T-helper 1 cell treated with Interleukin-12 subunit alpha and Interleukin-12 subunit beta and Interleukin-4 antibody, amounts not matched to agents 30 μg/mL and 1 μg/mL, for 36 hours (primary cell): ENCODE measurements around the gene RBM33.

Source experiments
- H3K27ac Mint-ChIP-seq: one replicate; pipeline ENCODE4 v1.8.0; 2021; ENCODE audit warnings: mild to moderate bottlenecking, mixed read lengths
- H3K27me3 Mint-ChIP-seq: one replicate; pipeline ENCODE4 v1.8.0; 2021; ENCODE audit warnings: low read depth, mixed read lengths
- H3K36me3 Mint-ChIP-seq: one replicate; pipeline ENCODE4 v1.8.0; 2021; ENCODE audit warnings: low read depth, mixed read lengths
- H3K4me1 Mint-ChIP-seq: one replicate; pipeline ENCODE4 v1.8.0; 2021; ENCODE audit warnings: low read depth, mixed read lengths
- H3K4me3 Mint-ChIP-seq: one replicate; pipeline ENCODE4 v1.8.0; 2021; ENCODE audit warnings: mild to moderate bottlenecking, moderate library complexity, mixed read lengths
- H3K9me3 Mint-ChIP-seq: one replicate; pipeline ENCODE4 v1.8.0; 2021; ENCODE audit warnings: mixed read lengths

RBM33 gene

DNA sequence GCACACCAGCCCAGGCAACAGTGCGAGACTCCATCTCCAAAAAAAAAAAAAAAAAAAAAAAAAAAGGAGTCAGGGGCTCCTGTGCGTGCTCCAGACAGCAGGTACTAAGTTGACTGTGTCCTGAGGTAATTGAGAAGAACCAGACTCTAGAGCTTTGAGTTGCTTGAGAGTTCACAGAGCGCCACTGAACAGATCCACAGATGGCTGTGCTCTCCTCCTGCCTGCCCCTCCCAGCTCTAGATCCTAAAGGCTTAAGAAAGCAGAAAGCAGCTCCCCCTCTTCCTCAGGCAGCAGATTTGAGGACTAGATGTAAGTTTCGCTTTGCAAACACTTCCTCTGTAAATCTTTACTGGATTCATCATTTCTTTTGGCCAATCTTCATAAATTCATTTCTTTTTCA, 129.1 kb downstream of the RBM33 start:
- Mint-ChIP-seq H3K9me3 (no peaks in the 10 kb centered on the region), H3K4me3 (no peak overlapping the region), H3K27ac (no peak overlapping the region), H3K36me3 (peaks cover 32% of the 10 kb centered on the region), H3K4me1 (peaks cover 2% of the 10 kb centered on the region), H3K27me3 (no peaks in the 10 kb centered on the region)

DNA sequence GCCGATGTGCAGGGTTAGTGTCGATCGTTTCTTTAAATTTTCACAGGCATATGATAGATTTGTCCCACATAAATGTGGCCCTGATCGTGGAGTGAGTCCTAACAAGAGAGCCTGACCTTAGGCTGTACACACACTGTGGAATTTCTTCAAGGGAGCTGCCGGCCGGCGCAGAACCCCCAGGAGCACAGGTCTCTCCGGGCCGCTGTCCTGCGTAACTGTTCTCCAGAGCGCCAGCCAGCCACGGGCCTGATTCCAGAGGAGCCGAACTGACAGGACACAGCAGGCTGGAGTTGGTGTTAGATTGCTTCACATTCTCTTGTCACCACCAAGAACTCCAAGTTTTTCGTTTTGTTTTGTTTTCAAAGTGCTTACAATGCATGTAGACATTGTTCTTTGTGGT, 130.5 kb downstream of the RBM33 start:
- no peak overlapping the region for H3K4me3 Mint-ChIP-seq
- H3K4me1 Mint-ChIP-seq = peaks cover 2% of the 10 kb centered on the region
- no peak overlapping the region for H3K27ac Mint-ChIP-seq
- H3K27me3 Mint-ChIP-seq = no peaks in the 10 kb centered on the region
- no peaks in the 10 kb centered on the region for H3K9me3 Mint-ChIP-seq
- H3K36me3 Mint-ChIP-seq = peaks cover 27% of the 10 kb centered on the region

DNA sequence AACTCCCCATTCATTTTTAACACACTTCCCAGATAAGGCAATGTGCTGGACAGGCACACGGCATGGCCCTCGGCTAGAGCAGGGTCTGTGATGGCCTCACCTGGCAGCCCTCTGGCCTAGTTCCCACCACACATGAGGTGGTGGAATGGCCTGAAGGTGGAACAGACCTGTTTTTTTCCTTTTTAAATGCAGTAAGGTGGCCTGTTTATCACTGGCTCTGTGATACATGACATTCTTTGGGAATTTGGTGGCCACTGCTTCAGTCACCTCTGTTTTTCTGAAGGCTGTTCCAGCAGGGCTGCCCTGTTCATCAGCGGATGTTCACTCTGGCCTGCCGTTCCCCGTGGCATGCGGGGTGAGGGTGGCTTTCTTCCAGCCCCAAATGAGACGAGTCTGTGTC, 131.2 kb downstream of the RBM33 start:
- H3K27ac Mint-ChIP-seq = peak overlapping the region; percentile 9
- H3K36me3 Mint-ChIP-seq = peaks cover 29% of the 10 kb centered on the region
- no peaks in the 10 kb centered on the region for H3K9me3 Mint-ChIP-seq
- H3K27me3 Mint-ChIP-seq = no peaks in the 10 kb centered on the region
- peaks cover 2% of the 10 kb centered on the region for H3K4me1 Mint-ChIP-seq
- H3K4me3 Mint-ChIP-seq = no peak overlapping the region

DNA sequence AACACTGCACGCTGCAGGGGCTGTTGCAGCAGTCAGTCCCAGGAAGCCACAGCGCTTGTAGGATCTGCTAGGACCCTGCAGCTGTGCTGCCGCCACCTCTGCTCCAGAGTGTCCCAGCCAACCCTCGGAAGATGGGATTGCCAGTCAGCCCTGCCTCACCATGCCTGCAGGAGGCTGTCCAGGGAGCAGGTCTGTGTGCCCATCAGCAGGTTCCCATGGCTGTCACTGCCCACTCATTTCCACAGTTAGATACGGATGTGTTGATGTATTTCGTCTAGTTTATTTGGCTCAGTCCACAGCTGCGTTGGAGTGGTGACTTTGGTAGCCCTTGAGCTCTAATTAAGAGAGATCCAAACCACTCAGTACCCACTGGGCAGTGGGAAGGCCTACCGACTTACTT, 132.1 kb downstream of the RBM33 start:
- Mint-ChIP-seq H3K9me3 (no peaks in the 10 kb centered on the region), H3K36me3 (peaks cover 25% of the 10 kb centered on the region), H3K4me3 (no peak overlapping the region), H3K27me3 (no peaks in the 10 kb centered on the region), H3K4me1 (peaks cover 2% of the 10 kb centered on the region), H3K27ac (no peak overlapping the region)

DNA sequence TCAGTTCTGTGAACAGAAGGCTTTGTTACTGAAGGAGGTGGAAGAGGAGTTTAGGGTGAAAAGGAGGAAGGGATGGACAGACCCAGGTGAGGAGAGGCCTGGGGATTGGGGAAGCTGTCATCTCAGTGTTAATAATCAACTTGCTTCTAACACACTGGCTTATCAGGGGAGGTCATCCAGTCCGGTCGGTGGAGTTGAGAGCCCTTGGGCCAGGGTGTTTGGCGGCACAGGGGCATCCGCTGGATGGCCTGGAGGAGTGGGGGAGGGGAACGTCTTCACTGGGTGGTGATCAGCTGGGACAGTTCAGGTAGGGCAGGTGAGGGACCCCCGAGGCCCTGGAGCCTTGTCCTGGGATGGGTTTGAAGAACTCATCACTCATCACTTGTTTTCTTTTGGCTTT, 133.9 kb downstream of the RBM33 start:
- Mint-ChIP-seq H3K27me3 (no peaks in the 10 kb centered on the region), H3K27ac (no peak overlapping the region), H3K36me3 (peaks cover 28% of the 10 kb centered on the region), H3K4me1 (peaks cover 2% of the 10 kb centered on the region), H3K4me3 (no peak overlapping the region), H3K9me3 (no peaks in the 10 kb centered on the region)

DNA sequence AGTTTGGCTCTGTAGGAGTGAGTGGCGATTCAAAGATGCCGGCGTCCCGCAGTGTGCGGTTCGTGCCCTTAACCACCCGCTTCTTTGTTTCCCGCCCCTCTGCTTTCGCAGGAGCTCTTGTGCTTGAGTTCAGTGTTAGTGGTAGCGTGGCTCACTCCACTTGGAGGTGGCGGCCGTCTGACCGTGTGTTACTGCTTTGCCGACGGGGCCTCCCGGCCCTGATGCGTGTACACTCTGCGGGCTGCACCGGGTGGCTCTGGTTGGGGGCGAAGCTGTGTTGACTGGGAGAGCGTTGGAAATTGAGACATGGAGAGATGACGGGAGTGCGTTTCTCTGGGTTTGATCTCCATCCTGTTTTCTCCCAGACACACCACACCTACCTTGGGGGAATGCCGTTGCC, 136.4 kb downstream of the RBM33 start:
- H3K4me3 Mint-ChIP-seq = no peak overlapping the region

DNA sequence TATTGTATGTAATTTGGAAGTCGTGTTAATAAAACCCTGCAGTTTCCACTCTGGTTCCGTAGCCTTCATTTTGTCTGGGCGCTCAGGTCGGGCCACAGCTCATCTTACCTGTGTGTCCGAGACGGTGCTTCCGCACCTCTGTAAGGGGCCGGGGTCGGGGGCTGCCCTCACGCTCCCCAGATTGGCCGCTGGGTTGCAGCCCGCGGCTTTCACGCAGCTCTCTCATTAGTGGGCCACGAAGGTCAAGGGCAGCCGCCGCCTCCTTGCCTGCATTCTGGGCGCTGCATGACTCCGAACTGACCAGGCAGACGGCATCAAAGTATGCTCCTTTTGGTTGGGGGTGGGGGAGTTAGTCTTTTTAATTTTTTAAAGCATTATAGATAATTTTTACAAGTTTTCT, 137.0 kb downstream of the RBM33 start:
- no peak overlapping the region for H3K27ac Mint-ChIP-seq
- no peaks in the 10 kb centered on the region for H3K9me3 Mint-ChIP-seq
- no peak overlapping the region for H3K4me3 Mint-ChIP-seq
- peaks cover 16% of the 10 kb centered on the region for H3K36me3 Mint-ChIP-seq
- no peaks in the 10 kb centered on the region for H3K4me1 Mint-ChIP-seq
- H3K27me3 Mint-ChIP-seq = peaks cover 16% of the 10 kb centered on the region

More for the DNA sequence above, 136.4 kb downstream of the RBM33 start:
- no peaks in the 10 kb centered on the region for H3K4me1 Mint-ChIP-seq
- H3K27ac Mint-ChIP-seq = no peak overlapping the region
- peaks cover 10% of the 10 kb centered on the region for H3K27me3 Mint-ChIP-seq
- no peaks in the 10 kb centered on the region for H3K9me3 Mint-ChIP-seq
- H3K36me3 Mint-ChIP-seq = peaks cover 21% of the 10 kb centered on the region

DNA sequence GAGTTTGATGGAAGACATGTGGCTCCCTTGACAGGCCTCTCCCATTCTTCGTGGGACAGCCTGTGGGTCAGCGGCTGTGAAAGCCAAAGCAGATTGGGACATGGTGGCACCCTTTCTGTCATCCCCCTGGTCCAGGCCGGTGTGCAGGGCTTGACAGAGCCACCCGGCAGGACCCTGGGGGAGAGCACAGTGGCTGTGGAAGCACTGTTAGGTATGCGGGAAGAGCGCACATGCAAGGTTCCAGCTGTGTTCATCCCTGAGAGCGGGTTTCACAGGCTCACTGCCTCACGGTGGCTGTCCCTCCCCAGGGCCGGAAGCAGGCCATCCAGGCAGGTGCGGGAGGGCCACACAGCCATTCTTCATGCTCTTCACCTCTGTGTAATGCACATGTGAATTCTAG, 138.0 kb downstream of the RBM33 start:
- H3K27me3 Mint-ChIP-seq = peaks cover 17% of the 10 kb centered on the region
- H3K4me1 Mint-ChIP-seq = no peaks in the 10 kb centered on the region
- H3K27ac Mint-ChIP-seq = no peak overlapping the region
- H3K36me3 Mint-ChIP-seq = peaks cover 14% of the 10 kb centered on the region
- no peaks in the 10 kb centered on the region for H3K9me3 Mint-ChIP-seq
- no peak overlapping the region for H3K4me3 Mint-ChIP-seq

DNA sequence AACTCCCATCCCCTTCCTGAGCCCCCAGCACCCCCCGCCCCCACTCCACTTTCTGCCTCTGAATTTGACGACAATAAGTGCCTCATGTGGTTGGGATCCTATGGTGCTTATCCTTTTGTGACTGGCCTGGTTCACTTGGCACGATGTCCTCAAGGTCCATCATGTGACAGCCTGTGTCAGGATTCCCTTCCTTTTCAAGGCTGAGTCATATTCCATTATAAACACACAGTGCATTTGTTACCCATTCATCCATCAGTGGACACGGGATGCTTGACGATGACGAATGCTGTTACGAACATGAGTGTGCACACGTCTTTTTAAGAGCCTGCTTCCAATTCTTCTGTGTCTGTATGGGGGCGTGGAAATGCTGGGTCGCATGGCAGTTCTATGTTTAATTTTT, 141.1 kb downstream of the RBM33 start:
- peaks cover 10% of the 10 kb centered on the region for H3K36me3 Mint-ChIP-seq
- no peak overlapping the region for H3K27ac Mint-ChIP-seq
- H3K27me3 Mint-ChIP-seq = peaks cover 24% of the 10 kb centered on the region
- no peaks in the 10 kb centered on the region for H3K9me3 Mint-ChIP-seq
- H3K4me1 Mint-ChIP-seq = peaks cover 2% of the 10 kb centered on the region
- no peak overlapping the region for H3K4me3 Mint-ChIP-seq

DNA sequence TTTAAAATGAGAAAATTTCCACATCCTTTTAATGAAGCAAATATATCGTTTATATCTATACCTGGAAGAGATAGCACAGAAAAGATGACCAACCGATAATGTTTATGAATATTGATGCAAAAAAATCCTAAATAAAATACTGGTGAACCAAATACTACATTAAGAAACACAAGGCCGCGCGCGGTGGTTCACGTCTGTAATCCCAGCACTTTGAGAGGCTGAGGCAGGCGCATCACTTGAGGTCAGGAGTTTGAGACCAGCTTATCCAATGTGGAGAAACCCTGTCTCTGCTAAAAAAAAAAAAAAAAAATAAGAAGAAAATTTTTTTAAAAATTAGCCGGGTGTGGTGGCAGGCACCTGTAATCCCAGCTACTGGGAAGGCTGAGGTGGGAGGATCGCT, 142.0 kb downstream of the RBM33 start:
- Mint-ChIP-seq H3K9me3 (no peaks in the 10 kb centered on the region), H3K27me3 (peaks cover 24% of the 10 kb centered on the region), H3K4me1 (peaks cover 2% of the 10 kb centered on the region), H3K36me3 (peaks cover 9% of the 10 kb centered on the region), H3K27ac (no peak overlapping the region), H3K4me3 (no peak overlapping the region)

DNA sequence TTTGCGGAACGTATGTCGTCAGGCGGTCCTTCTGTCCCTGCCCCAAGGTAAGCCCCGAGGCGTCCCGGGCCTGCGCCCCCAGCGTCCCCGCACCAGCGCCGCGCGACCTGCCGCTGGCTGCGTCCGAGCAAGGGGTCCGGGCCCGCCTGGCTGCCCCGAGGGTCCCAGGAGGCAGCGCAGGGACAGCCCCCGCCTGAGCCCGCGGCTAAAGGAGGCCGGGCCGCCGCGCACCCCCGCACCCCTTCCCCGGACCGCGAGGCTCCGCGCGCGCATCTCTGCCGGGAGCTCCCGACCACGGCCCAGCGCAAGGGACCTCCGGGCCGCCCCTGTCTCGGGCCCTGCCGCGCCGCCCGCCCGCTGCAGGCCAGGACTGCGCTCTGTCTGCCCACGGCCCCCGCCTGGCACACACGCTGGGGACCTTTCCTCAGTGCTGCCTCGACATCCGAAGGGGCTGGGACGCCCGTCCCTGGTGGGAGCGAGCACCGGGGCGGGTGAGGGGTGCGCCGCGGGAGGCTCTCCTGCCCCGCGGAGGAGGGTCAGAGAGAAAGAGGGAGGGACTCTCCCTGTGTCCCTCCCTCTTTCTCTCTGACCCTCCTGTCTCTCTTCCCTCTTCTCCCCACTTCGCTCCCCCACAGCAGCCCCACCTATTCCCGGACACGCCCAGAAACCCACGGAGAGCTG, 142.8 kb downstream of the RBM33 start:
- peaks cover 2% of the 10 kb centered on the region for H3K4me1 Mint-ChIP-seq
- no peak overlapping the region for H3K27ac Mint-ChIP-seq
- peak overlapping the region; percentile 30 for H3K4me3 Mint-ChIP-seq
- H3K27me3 Mint-ChIP-seq = peaks cover 24% of the 10 kb centered on the region
- no peaks in the 10 kb centered on the region for H3K9me3 Mint-ChIP-seq
- peaks cover 9% of the 10 kb centered on the region for H3K36me3 Mint-ChIP-seq

DNA sequence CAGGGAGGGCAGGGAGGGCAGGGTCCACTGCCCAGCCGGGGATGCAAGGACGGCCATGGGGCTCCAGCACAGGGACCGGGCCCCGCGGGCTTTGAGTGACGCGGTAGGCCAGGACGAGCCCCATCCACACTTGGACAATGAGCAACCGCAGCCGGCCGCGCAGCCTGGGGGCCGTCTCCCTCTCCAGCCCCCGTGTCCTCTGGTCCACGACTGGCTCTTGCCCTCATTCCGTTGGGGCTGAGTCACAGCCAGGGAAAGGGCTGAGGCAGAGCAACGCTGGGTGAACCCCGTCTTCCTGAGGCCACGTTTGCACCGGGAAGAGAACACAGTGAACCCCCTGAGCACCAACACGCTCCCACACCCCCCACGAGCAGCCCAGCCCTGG, 144.1 kb downstream of the RBM33 start:
- H3K27ac Mint-ChIP-seq = no peak overlapping the region
- H3K36me3 Mint-ChIP-seq = peaks cover 7% of the 10 kb centered on the region

DNA sequence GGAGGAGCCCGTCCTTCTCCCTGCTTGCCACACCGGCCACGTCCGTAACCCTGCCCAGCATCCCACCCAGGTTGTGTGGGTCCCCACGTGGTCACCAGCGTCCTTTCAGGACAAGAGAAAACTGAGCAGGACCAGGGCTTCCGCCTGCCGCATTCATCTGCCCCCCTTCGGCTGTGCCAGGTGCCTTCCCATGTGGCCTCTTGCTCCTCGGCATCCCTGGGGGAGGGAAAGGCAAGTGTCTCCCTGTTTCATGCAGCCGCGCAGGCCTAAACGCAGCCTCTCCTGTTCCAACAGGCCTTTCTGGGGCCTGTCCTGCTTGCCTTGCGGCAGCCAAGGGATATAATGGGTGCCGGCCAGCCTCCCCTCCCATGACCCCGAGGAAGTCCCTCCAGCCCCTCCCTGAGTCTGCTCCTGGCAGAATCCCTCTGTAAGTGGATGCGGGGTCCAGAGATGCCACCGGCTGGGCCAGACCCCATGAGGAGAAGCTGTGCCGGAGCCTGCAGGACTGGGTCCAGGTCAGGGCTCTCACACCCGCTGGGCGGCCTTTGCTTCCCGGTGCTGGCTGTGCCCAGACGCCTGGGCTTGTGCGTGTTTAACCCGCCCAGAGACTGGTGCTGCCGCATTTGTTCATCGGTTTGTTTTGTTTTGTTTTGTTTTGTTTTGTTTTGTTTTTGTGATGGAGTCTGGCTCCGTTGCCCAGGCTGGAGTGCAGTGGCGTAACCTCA, 144.7 kb downstream of the RBM33 start:
- Mint-ChIP-seq H3K36me3 (peaks cover 7% of the 10 kb centered on the region), H3K9me3 (no peaks in the 10 kb centered on the region), H3K4me3 (no peak overlapping the region), H3K4me1 (peaks cover 2% of the 10 kb centered on the region), H3K27me3 (peaks cover 24% of the 10 kb centered on the region), H3K27ac (no peak overlapping the region)

More for the DNA sequence above, 144.1 kb downstream of the RBM33 start:
- peaks cover 24% of the 10 kb centered on the region for H3K27me3 Mint-ChIP-seq
- no peak overlapping the region for H3K4me3 Mint-ChIP-seq
- H3K9me3 Mint-ChIP-seq = no peaks in the 10 kb centered on the region
- peaks cover 2% of the 10 kb centered on the region for H3K4me1 Mint-ChIP-seq

DNA sequence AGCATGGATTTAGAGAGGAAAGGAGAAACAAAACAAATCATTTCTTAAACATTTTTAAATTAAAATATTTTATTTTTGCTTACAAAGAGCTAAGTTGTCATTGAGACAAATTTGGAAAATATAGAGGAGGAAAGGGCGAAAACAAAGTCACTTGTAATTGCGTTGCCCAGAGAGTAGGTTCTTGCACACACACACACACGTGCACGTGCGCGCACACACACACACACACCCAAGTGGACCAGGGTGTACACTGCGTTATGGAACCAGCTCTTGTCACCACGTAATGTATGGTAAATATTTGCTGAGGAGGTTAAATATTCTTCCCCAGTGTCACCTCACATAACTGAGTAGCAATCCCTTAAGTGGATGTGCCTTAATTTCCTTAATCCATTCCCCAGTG, 146.2 kb downstream of the RBM33 start:
- H3K9me3 Mint-ChIP-seq = no peaks in the 10 kb centered on the region
- H3K36me3 Mint-ChIP-seq = peaks cover 3% of the 10 kb centered on the region

DNA sequence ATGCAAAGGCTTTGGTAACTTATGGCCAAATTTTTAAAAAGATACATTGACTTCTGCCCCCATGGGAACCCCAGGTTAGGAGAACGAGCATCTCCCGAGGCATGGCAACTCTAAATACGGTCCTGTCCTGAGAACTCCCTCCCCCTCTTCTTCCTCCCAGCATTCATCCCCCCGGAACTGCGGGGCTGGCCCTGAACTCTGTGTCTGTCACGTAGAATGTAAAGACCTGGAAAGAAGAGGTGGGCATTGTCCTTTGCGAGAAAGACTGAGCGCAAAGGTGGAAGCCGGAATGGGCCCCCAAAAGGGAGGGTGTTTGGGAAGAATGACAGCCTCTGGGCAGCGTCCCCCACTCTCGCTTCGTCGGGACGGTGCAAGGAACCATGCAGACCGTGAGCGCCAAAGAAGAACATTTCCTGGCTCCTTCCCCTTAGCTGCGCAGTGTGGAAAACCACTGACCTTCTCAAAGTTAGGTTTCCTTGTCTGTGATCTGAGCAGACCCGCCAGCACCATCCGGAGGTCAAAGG, 146.8 kb downstream of the RBM33 start:
- peaks cover 3% of the 10 kb centered on the region for H3K36me3 Mint-ChIP-seq
- no peak overlapping the region for H3K4me3 Mint-ChIP-seq
- no peaks in the 10 kb centered on the region for H3K9me3 Mint-ChIP-seq
- H3K27me3 Mint-ChIP-seq = peaks cover 10% of the 10 kb centered on the region
- H3K27ac Mint-ChIP-seq = no peak overlapping the region
- peaks cover 2% of the 10 kb centered on the region for H3K4me1 Mint-ChIP-seq

More for the DNA sequence above, 146.2 kb downstream of the RBM33 start:
- H3K27ac Mint-ChIP-seq = no peak overlapping the region
- H3K4me1 Mint-ChIP-seq = peaks cover 2% of the 10 kb centered on the region
- H3K4me3 Mint-ChIP-seq = no peak overlapping the region
- peaks cover 16% of the 10 kb centered on the region for H3K27me3 Mint-ChIP-seq
